Heart left ventricle (tissue), 13 donors: ENCODE measurements around the gene ARHGEF10L.

Experiments
- CTCF ChIP-seq, 12 donors: fragments of 200-600 bp; sonication (generic) in 4 of 12; IDR thresholded peaks; one replicate each; pipeline versions ENCODE4 v1.5.0 to v1.8.0; 2018 to 2022; ENCODE audit warnings: antibody characterized with exemption in 12 of 12, mild to moderate bottlenecking in 5 of 12
- POLR2A ChIP-seq, 2 donors: fragments of 450-650 bp; IDR thresholded peaks; one replicate each; pipeline ENCODE4 v1.6.1; 2017; ENCODE audit warnings: antibody characterized with exemption in 2 of 2, mild to moderate bottlenecking in 2 of 2, moderate library complexity in 2 of 2
- donor health status: ischemic (EF 13 %, LVEDD 7.1; RV severe dilation, severe dysfunction).
- donor health status: DM: no; HTN: yes; CAD: no.
- donor health status: DM: no; HTN: no; CAD: no.
- donor health status: ischemic (EF 25% LVEDD 6.9; RV normal size, moderate dysfunction).
- donor health status: ischemic (EF 25% LVEDD 5.7; RV mildly dilated, moderate dysfunction).
- donor health status: ischemic (EF 35%, LVEDD 5.7; RV mildly dilated, moderate dysfunction).
- donor health status: nonischemic (EF 11% LVEDD 7.7; RV severe dilation, severe dysfunction).
- donor health status: DM: yes; HTN: yes; CAD: no.
- donor health status: PGD.
- donor health status: ischemic (EF 29% LVEDD 5.4; RV normal size, mild dysfunction).
- donor health status: nonischemic (EF 23%, LVEDD 6.1; RV moderate dilation, normal function).

- TF ChIP-seq CTCF (IDR thresholded peaks at IDR 0.05) (no peak), POLR2A (IDR thresholded peaks at IDR 0.05) (no peak)
Observed at GRCh38 chr1:17739050-17739449, 199.6 kb downstream of the ARHGEF10L start.
